ENCODE results near the gene ZNF672. TPM values are rescaled to one million over a fixed set of nuclear protein-coding genes. Genes with fewer than 3 reads are reported as not detected.

The ZNF672 gene
- total and polyA plus RNA-seq, 2 of the 13 experiments (the other 11 are each of a cell fraction or from before 2014, with no cell fraction given): 17.2 to 22.9 TPM

- no peak for TF ChIP-seq ZNF496 (CRISPR knock-in tag; IDR thresholded peaks at IDR 0.05; ENCODE audit: insufficient replicate concordance)
- no peak for TF ChIP-seq MIER2 (CRISPR knock-in tag; IDR thresholded peaks at IDR 0.05)
- no peak for TF ChIP-seq ZFP36L2 (CRISPR knock-in tag; IDR thresholded peaks at IDR 0.05)
- no peak for TF ChIP-seq SNRNP70 (IDR thresholded peaks at IDR 0.05; ENCODE audit: low read depth, low read length)
- peak; percentile 39; the same call in 1 of the 2 replicates for TF ChIP-seq ISL2 (CRISPR knock-in tag; IDR thresholded peaks at IDR 0.05)
- no peak for TF ChIP-seq XBP1 (CRISPR knock-in tag; IDR thresholded peaks at IDR 0.05)
- TF ChIP-seq GTF2F1 (IDR thresholded peaks at IDR 0.05; ENCODE audit: low read length): no peak
- peak; percentile 89 for TF ChIP-seq ELF1 (CRISPR knock-in tag; IDR thresholded peaks at IDR 0.05)
- no peak; the same call in 1 of the 2 replicates for TF ChIP-seq ZNF891 (CRISPR knock-in tag; IDR thresholded peaks at IDR 0.05)
- no peak for TF ChIP-seq KAT2B (IDR thresholded peaks at IDR 0.05; ENCODE audit: borderline replicate concordance, low read depth, low read length)
- TF ChIP-seq ATF4 (CRISPR knock-in tag; IDR thresholded peaks at IDR 0.05): no peak
- TF ChIP-seq, protein P1, sequence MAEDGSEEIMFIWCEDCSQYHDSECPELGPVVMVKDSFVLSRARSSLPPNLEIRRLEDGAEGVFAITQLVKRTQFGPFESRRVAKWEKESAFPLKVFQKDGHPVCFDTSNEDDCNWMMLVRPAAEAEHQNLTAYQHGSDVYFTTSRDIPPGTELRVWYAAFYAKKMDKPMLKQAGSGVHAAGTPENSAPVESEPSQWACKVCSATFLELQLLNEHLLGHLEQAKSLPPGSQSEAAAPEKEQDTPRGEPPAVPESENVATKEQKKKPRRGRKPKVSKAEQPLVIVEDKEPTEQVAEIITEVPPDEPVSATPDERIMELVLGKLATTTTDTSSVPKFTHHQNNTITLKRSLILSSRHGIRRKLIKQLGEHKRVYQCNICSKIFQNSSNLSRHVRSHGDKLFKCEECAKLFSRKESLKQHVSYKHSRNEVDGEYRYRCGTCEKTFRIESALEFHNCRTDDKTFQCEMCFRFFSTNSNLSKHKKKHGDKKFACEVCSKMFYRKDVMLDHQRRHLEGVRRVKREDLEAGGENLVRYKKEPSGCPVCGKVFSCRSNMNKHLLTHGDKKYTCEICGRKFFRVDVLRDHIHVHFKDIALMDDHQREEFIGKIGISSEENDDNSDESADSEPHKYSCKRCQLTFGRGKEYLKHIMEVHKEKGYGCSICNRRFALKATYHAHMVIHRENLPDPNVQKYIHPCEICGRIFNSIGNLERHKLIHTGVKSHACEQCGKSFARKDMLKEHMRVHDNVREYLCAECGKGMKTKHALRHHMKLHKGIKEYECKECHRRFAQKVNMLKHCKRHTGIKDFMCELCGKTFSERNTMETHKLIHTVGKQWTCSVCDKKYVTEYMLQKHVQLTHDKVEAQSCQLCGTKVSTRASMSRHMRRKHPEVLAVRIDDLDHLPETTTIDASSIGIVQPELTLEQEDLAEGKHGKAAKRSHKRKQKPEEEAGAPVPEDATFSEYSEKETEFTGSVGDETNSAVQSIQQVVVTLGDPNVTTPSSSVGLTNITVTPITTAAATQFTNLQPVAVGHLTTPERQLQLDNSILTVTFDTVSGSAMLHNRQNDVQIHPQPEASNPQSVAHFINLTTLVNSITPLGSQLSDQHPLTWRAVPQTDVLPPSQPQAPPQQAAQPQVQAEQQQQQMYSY (CRISPR knock-in tag; IDR thresholded peaks at IDR 0.05): peak; percentile 82; the same call in 1 of the 2 replicates
- no peak for TF ChIP-seq MYNN (CRISPR knock-in tag; IDR thresholded peaks at IDR 0.05; ENCODE audit: low read depth)
- peak; percentile 56 for TF ChIP-seq HOXD1 (CRISPR knock-in tag; IDR thresholded peaks at IDR 0.05)
- no peak for TF ChIP-seq EZH2 (conservative IDR thresholded peaks at IDR 0.05; ENCODE audit: low read depth, low read length)
- TF ChIP-seq, protein P2, sequence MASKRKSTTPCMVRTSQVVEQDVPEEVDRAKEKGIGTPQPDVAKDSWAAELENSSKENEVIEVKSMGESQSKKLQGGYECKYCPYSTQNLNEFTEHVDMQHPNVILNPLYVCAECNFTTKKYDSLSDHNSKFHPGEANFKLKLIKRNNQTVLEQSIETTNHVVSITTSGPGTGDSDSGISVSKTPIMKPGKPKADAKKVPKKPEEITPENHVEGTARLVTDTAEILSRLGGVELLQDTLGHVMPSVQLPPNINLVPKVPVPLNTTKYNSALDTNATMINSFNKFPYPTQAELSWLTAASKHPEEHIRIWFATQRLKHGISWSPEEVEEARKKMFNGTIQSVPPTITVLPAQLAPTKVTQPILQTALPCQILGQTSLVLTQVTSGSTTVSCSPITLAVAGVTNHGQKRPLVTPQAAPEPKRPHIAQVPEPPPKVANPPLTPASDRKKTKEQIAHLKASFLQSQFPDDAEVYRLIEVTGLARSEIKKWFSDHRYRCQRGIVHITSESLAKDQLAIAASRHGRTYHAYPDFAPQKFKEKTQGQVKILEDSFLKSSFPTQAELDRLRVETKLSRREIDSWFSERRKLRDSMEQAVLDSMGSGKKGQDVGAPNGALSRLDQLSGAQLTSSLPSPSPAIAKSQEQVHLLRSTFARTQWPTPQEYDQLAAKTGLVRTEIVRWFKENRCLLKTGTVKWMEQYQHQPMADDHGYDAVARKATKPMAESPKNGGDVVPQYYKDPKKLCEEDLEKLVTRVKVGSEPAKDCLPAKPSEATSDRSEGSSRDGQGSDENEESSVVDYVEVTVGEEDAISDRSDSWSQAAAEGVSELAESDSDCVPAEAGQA (IDR thresholded peaks at IDR 0.05; ENCODE audit: low read depth): no peak
- TF ChIP-seq, protein P2 (CRISPR knock-in tag; IDR thresholded peaks at IDR 0.05; ENCODE audit: borderline replicate concordance): no peak
Measured at GRCh38 chr1:248858891-248859889, 21.2 kb downstream of the ZNF672 start, which contains the start of gene ZNF692 (continued).

All from HepG2 (cell line).